Skeletal muscle cell (primary cell): Measurements from ENCODE around the gene AKAP7.
"Not testable (repeated sequence)": the region's sequence is repeated elsewhere in the genome, so short reads cannot be mapped to it uniquely, and the experiment has no call there.

Experiments
- DNase-seq: peaks from one replicate; pipeline ENCODE4 v3.0.0-alpha.2; 2010; ENCODE audit warnings: low read depth
- H3K4me3 ChIP-seq: 2 replicates; pipeline ENCODE4 v1.5.1; 2011; ENCODE audit warnings: low read depth, mild to moderate bottlenecking, control low read depth, low read length, moderate library complexity

Gene AKAP7

GRCh38 chr6:131135244-131136020, at the start of gene AKAP7:
TSS of gene AKAP7 (plus strand) at chr6:131135467. CDS start at chr6:131135764, 297 bp downstream.
- DNase-seq = peak; percentile 12
- H3K4me3 ChIP-seq = peak within 1 kb of the TSS; percentile 66

GRCh38 chr6:131090339-131090738, 44.9 kb upstream of the AKAP7 start:
- DNase-seq, H3K4me3 ChIP-seq: not testable (repeated sequence)

GRCh38 chr6:131091944-131092343, 43.3 kb upstream of the AKAP7 start:
- not testable (repeated sequence) for DNase-seq

GRCh38 chr6:131093334-131093733, 41.9 kb upstream of the AKAP7 start:
- DNase-seq = no peak
- no peak overlapping the region for H3K4me3 ChIP-seq

More at GRCh38 chr6:131091944-131092343, 43.3 kb upstream of the AKAP7 start:
- H3K4me3 ChIP-seq = not testable (repeated sequence)

- no peak overlapping the region for H3K4me3 ChIP-seq
- DNase-seq = no peak
These were observed 38.5 kb upstream of the AKAP7 start for GRCh38 chr6:131096786-131097185.

- H3K4me3 ChIP-seq = no peak overlapping the region
- no peak for DNase-seq
These were observed 33.2 kb upstream of the AKAP7 start for GRCh38 chr6:131101911-131102680.

GRCh38 chr6:131103296-131103695, 32.0 kb upstream of the AKAP7 start:
- no peak overlapping the region for H3K4me3 ChIP-seq
- DNase-seq = no peak

- H3K4me3 ChIP-seq = no peak overlapping the region
These were observed 31.4 kb upstream of the AKAP7 start for GRCh38 chr6:131103901-131104300.

GRCh38 chr6:131107151-131107550, 28.1 kb upstream of the AKAP7 start:
- DNase-seq = no peak
- no peak overlapping the region for H3K4me3 ChIP-seq

More at GRCh38 chr6:131103901-131104300, 31.4 kb upstream of the AKAP7 start:
- DNase-seq = no peak

- DNase-seq = no peak
- H3K4me3 ChIP-seq = no peak overlapping the region
These were observed 23.0 kb upstream of the AKAP7 start for GRCh38 chr6:131112249-131112648.

- H3K4me3 ChIP-seq = no peak overlapping the region
- no peak for DNase-seq
These were observed 19.6 kb upstream of the AKAP7 start for GRCh38 chr6:131115651-131116050.

GRCh38 chr6:131116321-131116720, 18.9 kb upstream of the AKAP7 start:
- DNase-seq = no peak

GRCh38 chr6:131116755-131117360, 18.4 kb upstream of the AKAP7 start:
- no peak overlapping the region for H3K4me3 ChIP-seq
- DNase-seq = no peak

More at GRCh38 chr6:131116321-131116720, 18.9 kb upstream of the AKAP7 start:
- no peak overlapping the region for H3K4me3 ChIP-seq

- H3K4me3 ChIP-seq = no peak overlapping the region
- no peak for DNase-seq
These were observed 17.4 kb upstream of the AKAP7 start for GRCh38 chr6:131117878-131118277.

GRCh38 chr6:131122007-131122406, 13.3 kb upstream of the AKAP7 start:
- no peak overlapping the region for H3K4me3 ChIP-seq
- no peak for DNase-seq

GRCh38 chr6:131122516-131122915, 12.8 kb upstream of the AKAP7 start:
- no peak overlapping the region for H3K4me3 ChIP-seq
- no peak for DNase-seq

- DNase-seq = no peak
- H3K4me3 ChIP-seq = no peak overlapping the region
These were observed 10.8 kb upstream of the AKAP7 start for GRCh38 chr6:131124336-131125071.

- DNase-seq = no peak
- no peak overlapping the region for H3K4me3 ChIP-seq
These were observed 9.8 kb upstream of the AKAP7 start for GRCh38 chr6:131125431-131125830.

GRCh38 chr6:131129689-131130553, 5.3 kb upstream of the AKAP7 start:
- DNase-seq = no peak
- H3K4me3 ChIP-seq = no peak overlapping the region
